Stimulated activated CD8-positive, alpha-beta memory T cell treated with anti-CD3 and anti-CD28 coated beads, Interleukin-12 subunit alpha, Interleukin-12 subunit beta, amount 100 ng/mL, for 24 hours (primary cell): Measurements from ENCODE around the gene ARFRP1.
"Not testable (repeated sequence)": the region's sequence is repeated elsewhere in the genome, so short reads cannot be mapped to it uniquely, and the experiment has no call there.

Experiments
- DNase-seq: peaks from one replicate; pipeline ENCODE4 v3.0.0-alpha.2; 2020; ENCODE audit errors: extremely low read depth

Gene ARFRP1

DNA sequence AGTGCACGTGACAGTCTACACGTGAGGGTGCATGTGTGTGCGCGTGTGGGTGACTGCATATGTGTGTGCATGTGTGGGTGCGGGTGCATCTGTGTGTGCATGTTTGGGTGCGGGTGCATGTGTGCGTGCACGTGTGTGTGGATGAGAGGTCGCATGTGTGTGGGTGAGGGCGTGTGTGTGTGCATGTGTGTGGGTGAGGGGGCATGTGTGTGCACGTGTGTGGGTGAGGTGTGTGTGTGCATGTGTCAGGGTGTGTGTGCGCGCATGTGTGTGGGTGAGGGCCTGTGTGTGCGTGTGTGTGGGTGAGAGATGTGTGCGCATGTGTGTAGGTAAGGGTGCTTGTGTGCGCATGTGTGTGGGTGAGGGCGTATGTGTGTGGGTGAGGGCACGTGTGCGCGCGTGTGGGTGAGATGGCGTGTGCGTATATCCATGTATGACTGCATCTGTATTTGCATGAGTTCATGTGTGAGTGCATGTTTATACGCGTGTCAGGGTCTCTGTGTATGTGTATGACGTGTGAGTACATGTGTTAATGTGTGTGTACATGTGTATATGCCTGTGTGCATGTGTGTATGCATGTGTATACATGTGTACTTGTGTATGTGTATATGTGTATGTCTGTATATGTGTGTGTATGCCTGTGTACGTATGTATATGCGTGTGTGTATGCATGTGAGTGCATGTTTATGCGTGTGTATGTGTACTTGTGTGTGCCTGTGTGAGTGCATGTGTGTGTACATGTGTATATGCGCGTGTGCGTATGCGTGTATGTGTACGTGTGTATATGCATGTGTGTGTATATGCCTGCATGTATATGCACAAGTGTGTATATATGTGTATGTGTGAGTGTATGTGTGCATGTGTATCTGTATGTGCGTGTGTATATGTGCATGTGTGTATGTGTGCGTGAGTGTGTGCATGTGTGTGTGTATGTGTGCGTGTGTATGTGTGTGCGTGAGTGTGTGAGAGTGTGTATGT lies 24.6 kb upstream of the ARFRP1 start:
- DNase-seq = no peak

GRCh38 chr20:63731410-63731809 lies 23.6 kb upstream of the ARFRP1 start:
- no peak for DNase-seq

- DNase-seq = not testable (repeated sequence)
Observed at GRCh38 chr20:63730189-63730733, 22.5 kb upstream of the ARFRP1 start.

DNA sequence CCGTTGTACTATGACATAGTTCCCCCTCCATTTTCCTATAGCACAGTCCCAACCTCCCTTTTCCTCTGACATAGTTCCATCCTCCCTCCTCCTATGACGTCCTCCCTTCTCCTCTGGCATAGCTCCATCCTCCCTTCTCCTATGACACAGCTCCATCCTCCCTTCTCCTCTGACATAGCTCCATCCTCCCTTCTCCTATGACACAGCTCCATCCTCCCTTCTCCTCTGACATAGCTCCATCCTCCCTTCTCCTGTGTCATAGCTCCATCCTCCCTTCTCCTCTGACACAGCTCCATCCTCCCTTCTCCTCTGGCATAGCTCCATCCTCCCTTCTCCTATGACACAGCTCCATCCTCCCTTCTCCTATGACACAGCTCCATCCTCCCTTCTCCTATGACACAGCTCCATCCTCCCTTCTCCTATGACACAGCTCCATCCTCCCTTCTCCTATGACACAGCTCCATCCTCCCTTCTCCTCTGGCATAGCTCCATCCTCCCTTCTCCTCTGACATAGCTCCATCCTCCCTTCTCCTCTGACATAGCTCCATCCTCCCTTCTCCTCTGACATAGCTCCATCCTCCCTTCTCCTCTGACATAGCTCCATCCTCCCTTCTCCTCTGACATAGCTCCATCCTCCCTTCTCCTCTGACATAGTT lies 15.3 kb upstream of the ARFRP1 start:
- DNase-seq = not testable (repeated sequence)

GRCh38 chr20:63718996-63719395 lies 11.2 kb upstream of the ARFRP1 start:
- no peak for DNase-seq

GRCh38 chr20:63714858-63715257 lies 7.1 kb upstream of the ARFRP1 start:
- no peak for DNase-seq

- DNase-seq = no peak
Observed at GRCh38 chr20:63712191-63712590, 4.4 kb upstream of the ARFRP1 start.

- DNase-seq = no peak
Observed at GRCh38 chr20:63711085-63711645, 3.4 kb upstream of the ARFRP1 start.

DNA sequence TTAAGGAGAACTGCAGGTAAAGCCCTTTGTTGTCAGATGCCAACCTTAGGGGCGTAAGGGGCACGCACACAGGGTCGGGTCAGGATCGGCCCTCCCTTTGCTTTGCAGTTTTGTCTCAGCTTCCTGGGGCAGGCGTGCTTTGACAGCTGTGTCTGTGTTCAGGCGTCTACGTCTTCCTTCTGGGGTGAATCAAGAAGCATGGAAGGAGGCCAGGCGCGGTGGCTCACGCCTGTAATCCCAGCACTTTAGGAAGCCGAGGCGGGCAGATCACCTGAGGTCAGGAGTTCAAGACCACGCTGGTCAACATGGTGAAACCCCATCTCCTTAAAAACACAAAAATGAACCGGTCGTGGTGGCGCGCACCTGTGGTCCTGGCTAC lies 1.4 kb upstream of the ARFRP1 start:
- DNase-seq = no peak

DNA sequence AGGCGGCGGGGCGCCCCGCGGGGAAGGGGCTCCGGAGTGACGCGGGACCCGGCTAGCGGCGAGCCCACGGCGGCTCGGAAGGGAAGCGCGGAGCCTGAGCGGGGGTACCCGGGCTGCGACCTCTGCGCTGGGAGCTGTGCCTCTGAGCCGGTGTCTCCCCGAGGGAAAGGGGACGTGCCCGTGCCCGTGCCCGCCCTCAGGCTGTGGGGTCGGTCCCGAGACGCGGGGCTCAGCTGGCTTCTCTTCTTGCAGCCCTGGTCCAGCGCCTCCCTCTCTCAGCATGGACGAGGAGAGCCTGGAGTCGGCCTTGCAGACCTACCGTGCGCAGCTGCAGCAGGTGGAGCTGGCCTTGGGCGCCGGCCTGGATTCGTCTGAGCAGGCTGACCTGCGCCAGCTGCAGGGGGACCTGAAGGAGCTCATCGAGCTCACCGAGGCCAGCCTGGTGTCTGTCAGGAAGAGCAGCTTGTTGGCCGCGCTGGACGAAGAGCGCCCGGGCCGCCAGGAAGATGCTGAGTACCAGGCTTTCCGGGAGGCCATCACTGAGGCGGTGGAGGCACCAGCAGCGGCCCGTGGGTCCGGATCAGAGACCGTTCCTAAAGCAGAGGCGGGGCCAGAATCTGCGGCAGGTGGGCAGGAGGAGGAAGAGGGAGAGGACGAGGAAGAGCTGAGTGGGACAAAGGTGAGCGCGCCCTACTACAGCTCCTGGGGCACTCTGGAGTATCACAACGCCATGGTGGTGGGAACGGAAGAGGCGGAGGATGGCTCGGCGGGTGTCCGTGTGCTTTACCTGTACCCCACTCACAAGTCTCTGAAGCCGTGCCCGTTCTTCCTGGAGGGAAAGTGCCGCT lies 749 bp upstream of the ARFRP1 start:
- DNase-seq = no peak

DNA sequence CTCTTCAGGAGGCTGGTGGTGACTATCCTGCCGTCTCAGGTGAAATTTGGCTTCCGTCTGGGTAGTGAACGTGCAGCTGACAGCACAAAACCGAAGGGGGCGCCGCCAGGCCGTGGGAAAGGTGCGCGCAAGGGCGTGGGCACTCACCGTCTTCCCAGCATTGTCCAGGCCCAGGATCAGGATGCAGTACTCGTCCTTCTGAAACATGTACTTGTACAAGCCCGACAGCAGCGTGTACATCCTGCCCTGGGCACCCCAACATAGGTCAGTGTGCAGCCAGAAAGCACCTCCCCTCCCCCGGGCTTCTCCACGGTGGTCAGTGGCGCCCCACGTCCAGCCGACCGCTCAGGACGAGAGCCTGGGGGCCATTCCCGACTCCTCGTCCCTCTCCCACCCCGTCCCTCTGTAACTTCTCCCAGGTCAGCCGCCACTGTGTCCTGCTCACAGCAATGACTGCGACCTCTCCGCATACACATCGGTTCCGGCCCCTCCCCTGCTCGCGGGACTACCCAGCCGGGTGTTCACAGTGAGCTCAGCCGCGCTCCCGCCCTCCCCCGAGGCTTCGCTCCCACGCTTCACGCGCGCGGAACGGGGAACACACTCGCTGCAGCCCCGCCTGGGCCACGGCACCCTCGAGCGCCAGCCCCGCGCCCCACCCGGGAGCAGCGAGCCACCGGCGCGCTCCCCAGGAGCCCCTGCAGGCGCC lies 771 bp downstream of the ARFRP1 start:
- DNase-seq = no peak

GRCh38 chr20:63706027-63706695 lies 1.6 kb downstream of the ARFRP1 start:
- DNase-seq = no peak

DNA sequence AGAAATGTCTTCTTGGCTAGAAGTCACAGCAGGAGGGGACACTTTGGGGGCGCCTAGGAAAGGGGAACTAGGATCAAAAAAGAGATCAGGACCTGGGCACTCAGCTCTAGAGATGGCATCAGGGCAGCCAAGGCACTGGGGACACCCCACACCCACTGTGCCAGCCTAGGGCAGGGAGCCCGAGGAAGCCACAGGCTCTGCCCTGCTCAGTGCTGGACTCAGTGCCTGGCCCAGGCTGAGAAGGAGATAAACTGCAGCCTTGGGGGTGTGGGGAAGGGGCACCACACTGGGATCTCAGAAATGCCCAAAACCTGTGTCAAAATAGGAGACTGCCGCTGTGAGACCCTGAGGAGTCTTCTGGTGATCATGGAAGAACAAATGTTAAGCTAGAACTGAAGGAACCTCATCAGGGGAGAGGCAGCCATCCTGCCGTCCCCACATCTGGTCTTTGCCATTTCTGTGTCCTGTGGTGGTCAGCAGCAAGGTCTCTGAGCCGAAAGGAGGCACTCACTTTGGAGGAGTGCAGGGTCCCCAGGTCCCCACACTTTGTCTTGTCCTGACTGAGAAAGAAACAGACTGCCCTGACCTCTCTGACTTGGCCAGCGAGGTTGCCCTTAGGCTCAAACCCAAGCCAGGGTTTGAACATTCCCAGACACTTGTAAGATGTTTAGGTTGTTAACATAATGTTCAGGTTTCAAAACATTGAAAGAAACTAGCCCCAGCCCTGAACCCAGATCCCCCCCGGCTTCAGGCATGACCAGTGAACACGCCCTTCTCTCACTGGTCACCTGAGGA lies 2.3 kb downstream of the ARFRP1 start:
- DNase-seq = no peak

GRCh38 chr20:63704749-63705117 lies 3.0 kb downstream of the ARFRP1 start:
- DNase-seq = no peak

GRCh38 chr20:63703976-63704748 lies 3.6 kb downstream of the ARFRP1 start:
- no peak for DNase-seq

GRCh38 chr20:63703471-63703975 lies 4.3 kb downstream of the ARFRP1 start:
- DNase-seq = no peak

GRCh38 chr20:63702751-63703470 lies 4.9 kb downstream of the ARFRP1 start:
- DNase-seq = no peak
